Breast epithelium (tissue), 3 donors: ENCODE results near the gene ZNF618.

ENCODE experiments used
- CTCF ChIP-seq, 3 donors: fragments of 450-650 bp; IDR thresholded peaks; one replicate each; pipeline ENCODE4 v1.5.1; 2016 to 2017; ENCODE audit warnings: antibody characterized with exemption in 3 of 3, mild to moderate bottlenecking in 3 of 3, moderate library complexity in 3 of 3
- POLR2A ChIP-seq: fragments of 450-650 bp; IDR thresholded peaks from one replicate; pipeline ENCODE4 v1.6.1; 2016; ENCODE audit warnings: antibody characterized with exemption, mild to moderate bottlenecking, moderate library complexity
- POLR2AphosphoS5 ChIP-seq, 3 donors: sonication (generic); formaldehyde crosslinking; IDR thresholded peaks; one replicate each; pipeline ENCODE4 v1.6.1; 2017; ENCODE audit warnings: antibody characterized with exemption in 3 of 3

- TF ChIP-seq CTCF (IDR thresholded peaks at IDR 0.05) (no peak), POLR2AphosphoS5 (IDR thresholded peaks at IDR 0.05) (no peak), POLR2A (no peak)
These were observed 119.9 kb downstream of the ZNF618 start for GRCh38 chr9:113995963-113996362.
